ENCODE results near the gene MEAF6. TPM values are rescaled to one million over a fixed set of nuclear protein-coding genes. Genes with fewer than 3 reads are reported as not detected.

The MEAF6 gene
- total RNA-seq, 2 donors from 2014 or later: 43.9 to 68.8 TPM

- no peak for TF ChIP-seq CTCF (IDR thresholded peaks at IDR 0.05)
- Histone ChIP-seq H3K9me3 (no peaks in the 10 kb centered on the region), H3K27ac (peak overlapping the region; percentile 98), H3K4me3 (peak overlapping the region; percentile 80), H3K4me1 (ENCODE audit: control insufficient read depth in 1 of 2, low read depth in 2 of 2) (peaks cover 48 to 64% of the 10 kb centered on the region in 2 donors), H3K27me3 (replicated peaks; ENCODE audit: insufficient read depth) (no peaks in the 10 kb centered on the region), H3K36me3 (no peaks in the 10 kb centered on the region)
- ATAC-seq (ENCODE audit: insufficient number of reproducible peaks, low FRiP score, low read depth): no peak
- no peak for DNase-seq (ENCODE audit: low spot score)
These were observed 41.6 kb downstream of the MEAF6 start for GRCh38 chr1:37472994-37473393.

- Histone ChIP-seq H3K9me3 (no peaks in the 10 kb centered on the region), H3K4me1 (ENCODE audit: control insufficient read depth in 1 of 2, low read depth in 2 of 2) (peaks cover 41 to 61% of the 10 kb centered on the region in 2 donors), H3K27ac (peak overlapping the region; percentile 98), H3K36me3 (no peaks in the 10 kb centered on the region), H3K4me3 (peak overlapping the region; percentile 67), H3K27me3 (replicated peaks; ENCODE audit: insufficient read depth) (no peaks in the 10 kb centered on the region)
- ATAC-seq (ENCODE audit: insufficient number of reproducible peaks, low FRiP score, low read depth) (no peak), DNase-seq (ENCODE audit: low spot score) (no peak)
- TF ChIP-seq CTCF (IDR thresholded peaks at IDR 0.05): no peak
These were observed 42.3 kb downstream of the MEAF6 start for GRCh38 chr1:37472281-37472680.

GRCh38 chr1:37471345-37472231 lies 43.0 kb downstream of the MEAF6 start:
- TF ChIP-seq CTCF (IDR thresholded peaks at IDR 0.05): no peak
- Histone ChIP-seq H3K27me3 (replicated peaks; ENCODE audit: insufficient read depth) (no peaks in the 10 kb centered on the region), H3K4me1 (ENCODE audit: control insufficient read depth in 1 of 2, low read depth in 2 of 2) (peaks cover 35 to 54% of the 10 kb centered on the region in 2 donors), H3K9me3 (no peaks in the 10 kb centered on the region), H3K4me3 (peak overlapping the region; percentile 67), H3K36me3 (no peaks in the 10 kb centered on the region), H3K27ac (peak overlapping the region; percentile 98)
- ATAC-seq (ENCODE audit: insufficient number of reproducible peaks, low FRiP score, low read depth) (peak; percentile 44), DNase-seq (ENCODE audit: low spot score) (peak; percentile 64)

- ATAC-seq (ENCODE audit: insufficient number of reproducible peaks, low FRiP score, low read depth) (no peak), DNase-seq (ENCODE audit: low spot score) (no peak)
- Histone ChIP-seq H3K4me1 (ENCODE audit: control insufficient read depth in 1 of 2, low read depth in 2 of 2) (peaks cover 26 to 38% of the 10 kb centered on the region in 2 donors), H3K27ac (peak overlapping the region in 1 of 2 donors; percentile 31), H3K4me3 (no peak overlapping the region), H3K36me3 (no peaks in the 10 kb centered on the region), H3K27me3 (replicated peaks; ENCODE audit: insufficient read depth) (no peaks in the 10 kb centered on the region), H3K9me3 (no peaks in the 10 kb centered on the region)
- no peak for TF ChIP-seq CTCF (IDR thresholded peaks at IDR 0.05)
These were observed 45.2 kb downstream of the MEAF6 start for GRCh38 chr1:37469386-37469785.

- H3K9me3 ChIP-seq: no peaks in the 10 kb centered on the region
- H3K27me3 ChIP-seq (replicated peaks; ENCODE audit: insufficient read depth): no peaks in the 10 kb centered on the region
- DNase-seq (ENCODE audit: low spot score) (no peak), ATAC-seq (ENCODE audit: insufficient number of reproducible peaks, low FRiP score, low read depth) (no peak)
- H3K4me3 ChIP-seq: no peak overlapping the region
- TF ChIP-seq CTCF (IDR thresholded peaks at IDR 0.05): no peak
- no peaks in the 10 kb centered on the region for H3K36me3 ChIP-seq
- H3K4me1 ChIP-seq (ENCODE audit: control insufficient read depth in 1 of 2, low read depth in 2 of 2): peaks cover 24 to 28% of the 10 kb centered on the region in 2 donors
- H3K27ac ChIP-seq: no peak overlapping the region
These were observed 46.5 kb downstream of the MEAF6 start for GRCh38 chr1:37468037-37468436.

All from thoracic aorta (tissue), 2 donors.